GM13977 (cell line): ENCODE results near the gene ANO2.
"Not testable (repeated sequence)": the region's sequence is repeated elsewhere in the genome, so short reads cannot be mapped to it uniquely, and the experiment has no call there.

Source experiments
- DNase-seq: peaks from one replicate; pipeline ENCODE4 v3.0.0; 2012; ENCODE audit warnings: low spot score
- CTCF ChIP-seq: IDR thresholded peaks from 2 replicates; pipeline ENCODE4 v1.5.1; 2012; ENCODE audit warnings: mild to moderate bottlenecking, control low read depth; ENCODE audit not compliant: insufficient read depth; ENCODE audit errors: extremely low read depth, missing control alignments
- in situ Hi-C: fragments of 300-500 bp; cut with MboI; formaldehyde crosslinking; loops from one replicate; pipeline ENCODE4 v1.12.0; 2022; ENCODE audit warnings: low sequenced_read_pairs, low pct_unique_long_range_greater_than_20kb, mixed read lengths, inconsistent platforms; ENCODE audit not compliant: unreplicated experiment

ANO2 gene

GRCh38 chr12:5688226-5688625, 256.8 kb downstream of the ANO2 start:
- in situ Hi-C loops: no loop called here
- DNase-seq: no peak
- no peak for TF ChIP-seq CTCF

DNA sequence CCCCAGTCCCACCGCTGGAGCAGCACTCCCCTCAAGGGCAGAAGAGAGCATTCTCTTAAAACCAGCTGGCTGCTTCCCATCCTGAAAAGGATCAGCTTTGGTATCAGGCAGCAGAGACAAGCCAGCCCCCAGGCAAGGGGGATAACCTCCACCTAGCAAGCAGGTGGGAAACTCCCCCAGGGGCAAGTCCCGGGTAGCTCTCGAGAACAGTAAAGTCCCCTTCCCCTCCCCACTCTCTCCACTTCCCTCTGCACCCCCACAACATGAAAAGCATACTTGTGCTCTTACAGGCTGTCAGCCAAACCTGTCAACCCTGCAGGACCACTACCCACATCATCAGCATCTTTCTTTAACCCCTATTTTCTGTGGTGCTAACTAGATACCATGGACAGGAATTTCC, 259.1 kb downstream of the ANO2 start:
- in situ Hi-C loops: no loop called here
- no peak for TF ChIP-seq CTCF

DNA sequence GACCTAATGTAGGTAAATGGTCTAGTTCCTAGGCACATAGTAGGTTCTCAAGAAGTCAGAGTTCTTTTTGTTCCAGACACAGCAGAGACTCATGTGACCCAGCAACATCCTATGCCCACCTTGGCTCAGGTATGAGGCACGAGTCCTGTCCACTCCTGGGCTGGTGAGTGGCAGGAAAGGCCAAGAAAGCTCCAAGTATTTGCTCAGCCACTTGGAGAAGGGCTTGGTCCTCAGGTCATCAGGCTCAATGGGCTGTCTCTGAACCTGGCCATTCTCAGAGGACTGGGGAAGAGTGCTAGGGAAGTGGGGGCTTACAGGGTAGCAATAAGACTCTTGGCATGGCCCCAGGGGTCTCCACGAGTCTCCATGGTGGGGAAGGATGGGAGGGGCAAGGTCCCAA, 260.1 kb downstream of the ANO2 start:
- no peak for TF ChIP-seq CTCF
- no peak for DNase-seq
- in situ Hi-C loops: no loop called here

More for the DNA sequence above, 259.1 kb downstream of the ANO2 start:
- peak; percentile 37 for DNase-seq

DNA sequence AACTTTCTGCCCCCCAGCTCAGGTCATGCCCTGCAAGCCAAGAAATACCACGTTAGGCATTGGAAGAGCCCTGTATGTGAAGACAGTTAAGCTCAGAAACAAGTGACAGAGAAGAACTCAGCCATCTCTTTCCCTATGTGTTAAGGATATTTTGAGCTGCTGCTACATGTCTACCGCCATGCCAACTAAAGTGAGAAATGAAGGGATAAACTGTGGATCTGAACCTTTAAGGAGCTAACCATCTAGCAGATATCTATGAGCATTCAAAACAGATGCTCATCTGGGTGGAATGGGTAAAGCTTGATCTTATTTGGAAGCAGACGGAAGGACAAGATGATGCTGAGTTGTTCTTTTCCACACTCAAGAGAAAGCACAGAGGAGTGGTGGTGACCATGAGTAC, 262.5 kb downstream of the ANO2 start:
- in situ Hi-C loops: no loop called here
- DNase-seq: no peak
- no peak for TF ChIP-seq CTCF

DNA sequence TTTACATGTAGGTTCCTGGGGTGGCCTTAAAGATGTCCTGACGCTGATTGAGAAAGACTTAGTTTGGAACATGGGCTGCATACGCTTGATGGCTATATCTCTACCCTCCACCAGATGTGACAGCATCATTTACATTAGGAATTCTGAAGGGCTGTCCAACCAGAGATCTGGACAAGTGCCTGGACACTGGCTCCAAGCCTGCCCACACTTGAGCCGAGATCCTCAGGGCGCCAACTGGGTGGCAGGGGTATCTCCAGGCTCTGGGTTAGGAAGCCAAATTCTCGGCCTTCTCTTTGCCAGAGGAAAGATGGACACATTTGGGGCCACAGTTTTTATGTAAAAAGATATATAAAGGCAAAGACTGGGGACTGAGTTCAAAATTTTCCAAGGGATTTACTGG, 266.9 kb downstream of the ANO2 start:
- no peak for DNase-seq
- TF ChIP-seq CTCF: no peak
- in situ Hi-C loops: no loop called here

DNA sequence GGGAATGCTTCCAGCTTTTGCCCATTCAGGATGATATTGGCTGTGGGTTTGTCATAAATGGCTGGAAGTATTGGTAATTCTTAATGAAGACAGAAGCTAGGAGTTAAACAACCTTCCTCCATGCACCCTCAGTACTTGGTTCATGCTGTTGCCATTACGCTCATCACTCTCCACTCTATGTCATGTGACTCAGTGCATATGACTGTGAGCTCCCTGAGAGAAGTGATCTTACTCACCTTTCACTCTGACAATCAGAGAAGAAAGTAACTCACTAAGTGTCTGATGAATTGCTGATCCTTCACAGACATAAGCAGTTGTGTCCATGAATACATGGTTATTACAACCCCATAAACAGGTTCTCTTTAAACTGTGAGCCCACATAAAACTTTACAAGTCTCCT, 275.4 kb downstream of the ANO2 start:
- DNase-seq, in situ Hi-C loops: not testable (repeated sequence)

- no peak for TF ChIP-seq CTCF
- no peak for DNase-seq
- in situ Hi-C loops: no loop called here
Measured at GRCh38 chr12:5665615-5666014, 279.4 kb downstream of the ANO2 start.
